SK-N-SH (cell line): ENCODE data around the gene CFAP299. TPM values are rescaled to one million over a fixed set of nuclear protein-coding genes. Genes with fewer than 3 reads are reported as not detected.

Experiments used
- CTCF ChIA-PET: fragments of 300-600, 350-600 bp; formaldehyde crosslinking; extraction: SDS; loops from one replicate; lab custom pipeline; 2021; lab: Yijun Ruan, JAX
- POLR2A ChIA-PET: fragments of 350-600 bp; sonication (Branson Sonifier 250); formaldehyde crosslinking; extraction: SDS; loops from one replicate; lab custom pipeline; 2020; ENCODE audit warnings: antibody characterized with exemption, inconsistent platforms; lab: Yijun Ruan, JAX
- DNase-seq: peaks from one replicate; pipeline ENCODE4 v3.0.0; 2012
- H2AFZ ChIP-seq: fragments of 200-600 bp; sonication (generic); 2 replicates; pipeline ENCODE4 v1.8.1; 2016; ENCODE audit warnings: antibody characterized with exemption, mild to moderate bottlenecking, low read depth
- H3F3A ChIP-seq: fragments of 200-600 bp; sonication (generic); replicated peaks from 2 replicates; pipeline ENCODE3; 2016; ENCODE audit warnings: antibody characterized with exemption, mild to moderate bottlenecking; ENCODE audit not compliant: insufficient read depth
- H3K27ac ChIP-seq, 2 experiments: fragments of 200-500 bp in 1 of 2; fragments of 200-600 bp in 1 of 2; sonication (Bioruptor generic) in 1 of 2; sonication (generic), shearing (Covaris generic) in 1 of 2; 2 replicates each; pipeline versions ENCODE4 v1.5.1 to v1.6.1; 2014 to 2016; ENCODE audit warnings: low read depth in 2 of 2, inconsistent platforms in 1 of 2, low read length in 1 of 2, mild to moderate bottlenecking in 1 of 2, mixed read lengths in 1 of 2
- H3K27me3 ChIP-seq: fragments of 200-600 bp; sonication (generic), shearing (Covaris generic); 2 replicates; pipeline ENCODE4 v1.6.1; 2016; ENCODE audit warnings: mixed run types; ENCODE audit not compliant: insufficient read depth
- H3K36me3 ChIP-seq, 2 experiments: fragments of 200-500 bp in 1 of 2; fragments of 200-600 bp in 1 of 2; sonication (Bioruptor generic) in 1 of 2; sonication (generic) in 1 of 2; replicated peaks in 1 of 2; 2 replicates each; pipeline versions ENCODE3 to v1.5.1; 2014 to 2016; ENCODE audit warnings: low read length in 1 of 2, mild to moderate bottlenecking in 1 of 2; ENCODE audit not compliant: insufficient read depth in 2 of 2, control insufficient read depth in 1 of 2
- H3K4me1 ChIP-seq, 2 experiments: fragments of 200-500 bp in 1 of 2; fragments of 200-600 bp in 1 of 2; sonication (Bioruptor generic) in 1 of 2; sonication (generic), shearing (Covaris generic) in 1 of 2; 2 replicates each; pipeline versions ENCODE4 v1.5.1 to v1.6.1; 2014 to 2016; ENCODE audit warnings: low read depth in 1 of 2, low read length in 1 of 2, mixed run types in 1 of 2; ENCODE audit not compliant: insufficient read depth in 2 of 2, control insufficient read depth in 1 of 2
- H3K4me2 ChIP-seq: fragments of 200-600 bp; sonication (generic), shearing (Covaris generic); 2 replicates; pipeline ENCODE4 v1.6.1; 2017; ENCODE audit warnings: mixed run types
- H3K4me3 ChIP-seq, 2 experiments: fragments of 200-500 bp in 1 of 2; fragments of 200-600 bp in 1 of 2; sonication (Bioruptor generic) in 1 of 2; sonication (generic), shearing (Covaris generic) in 1 of 2; 2 replicates each; pipeline versions ENCODE4 v1.5.1 to v1.8.1; 2014 to 2016; ENCODE audit warnings: low read depth in 2 of 2, inconsistent platforms in 1 of 2, low read length in 1 of 2, mild to moderate bottlenecking in 1 of 2, mixed read lengths in 1 of 2, moderate library complexity in 1 of 2
- H3K79me2 ChIP-seq: fragments of 200-600 bp; sonication (generic); 2 replicates; pipeline ENCODE4 v1.8.1; 2017; ENCODE audit warnings: mild to moderate bottlenecking; ENCODE audit not compliant: insufficient read depth
- H3K9ac ChIP-seq: fragments of 200-600 bp; sonication (generic); 2 replicates; pipeline ENCODE4 v1.6.1; 2017; ENCODE audit warnings: mixed run types
- H3K9me2 ChIP-seq: fragments of 200-600 bp; sonication (generic); 2 replicates; pipeline ENCODE4 v1.6.1; 2017; ENCODE audit warnings: mixed run types
- H3K9me3 ChIP-seq: fragments of 200-600 bp; sonication (generic); 2 replicates; pipeline ENCODE4 v1.6.1; 2017; ENCODE audit warnings: mixed run types, mild to moderate bottlenecking, moderate library complexity
- H4K20me1 ChIP-seq: fragments of 200-600 bp; sonication (generic); 2 replicates; pipeline ENCODE4 v1.6.1; 2017; ENCODE audit warnings: mild to moderate bottlenecking, mixed run types; ENCODE audit not compliant: insufficient read depth
- CHD2 ChIP-seq: fragments of 150-350 bp; IDR thresholded peaks from 2 replicates; pipeline ENCODE4 v1.6.1; 2018; ENCODE audit warnings: low read length; ENCODE audit not compliant: partially characterized antibody
- FOSL2 ChIP-seq: IDR thresholded peaks from 2 replicates; pipeline ENCODE4 v1.4.0; 2012; ENCODE audit warnings: low read depth, mild to moderate bottlenecking, moderate library complexity, borderline replicate concordance
- FOXJ3 ChIP-seq: sonication (generic); formaldehyde crosslinking; IDR thresholded peaks from 2 replicates; pipeline ENCODE4 v1.5.1; 2020; ENCODE audit warnings: mild to moderate bottlenecking, missing genetic modification reagents
- FOXM1 ChIP-seq: IDR thresholded peaks from 2 replicates; pipeline ENCODE4 v1.4.0; 2012; ENCODE audit warnings: low read depth, mild to moderate bottlenecking
- GABPA ChIP-seq: IDR thresholded peaks from 2 replicates; pipeline ENCODE4 v1.4.0; 2012; ENCODE audit warnings: low read depth, mild to moderate bottlenecking
- GATA2 ChIP-seq: sonication (generic); formaldehyde crosslinking; IDR thresholded peaks from 2 replicates; pipeline ENCODE4 v1.5.0; 2020; ENCODE audit warnings: mild to moderate bottlenecking, missing genetic modification reagents
- IRF3 ChIP-seq: fragments of 150-350 bp; IDR thresholded peaks from 2 replicates; pipeline ENCODE4 v1.6.1; 2016; ENCODE audit warnings: mild to moderate bottlenecking, low read depth, low read length
- JUND ChIP-seq: IDR thresholded peaks from 2 replicates; pipeline ENCODE4 v1.4.0; 2012
- MEF2A ChIP-seq: IDR thresholded peaks from 2 replicates; pipeline ENCODE4 v1.4.0; 2012; ENCODE audit warnings: low read depth, borderline replicate concordance
- RCOR1 ChIP-seq: fragments of 150-350 bp; IDR thresholded peaks from 2 replicates; pipeline ENCODE4 v1.6.1; 2017; ENCODE audit warnings: antibody characterized with exemption, low read length
- RFX5 ChIP-seq: IDR thresholded peaks from 2 replicates; pipeline ENCODE4 v1.6.1; 2012; ENCODE audit warnings: mild to moderate bottlenecking, improper control_type of control experiment, low read length
- SMC3 ChIP-seq: IDR thresholded peaks from 2 replicates; pipeline ENCODE4 v1.6.1; 2012; ENCODE audit warnings: low read depth, low read length, improper control_type of control experiment
- TCF12 ChIP-seq: IDR thresholded peaks from 2 replicates; pipeline ENCODE4 v1.4.0; 2012
- TEAD4 ChIP-seq: IDR thresholded peaks from 2 replicates; pipeline ENCODE4 v1.4.0; 2012; ENCODE audit warnings: mild to moderate bottlenecking, borderline replicate concordance; ENCODE audit not compliant: insufficient read depth
- USF2 ChIP-seq: fragments of 150-350 bp; IDR thresholded peaks from 2 replicates; pipeline ENCODE4 v1.6.1; 2017; ENCODE audit warnings: antibody characterized with exemption, low read length, low read depth, borderline replicate concordance
- YY1 ChIP-seq: IDR thresholded peaks from 2 replicates; pipeline ENCODE4 v1.4.0; 2012; ENCODE audit warnings: low read depth, mild to moderate bottlenecking
- WGBS: methylation state at CpG from one replicate; pipeline ENCODE4 v1.1.6; 2017; ENCODE audit warnings: low lambda C conversion rate; 5-methylcytosine and 5-hydroxymethylcytosine counted together
- polyA plus RNA-seq, 3 experiments: library from polyadenylated mRNA; depleted of rRNA; stranded (reverse); fragments of >200 nt; gene quantifications; 2 replicates each; pipeline ENCODE4 v1.2.3, GENCODE V29; 2012
- TF ChIP-seq, protein P1 (sequence below): IDR thresholded peaks from 2 replicates; pipeline ENCODE4; 2012
- TF ChIP-seq, protein P2 (sequence below): IDR thresholded peaks from 2 replicates; pipeline ENCODE4 v1.4.0; 2012; ENCODE audit warnings: low read depth, borderline replicate concordance

Gene CFAP299
- polyA plus RNA-seq, 1 of the 3 experiments (the other 2 are of a cell fraction), result 1.2 TPM

DNA sequence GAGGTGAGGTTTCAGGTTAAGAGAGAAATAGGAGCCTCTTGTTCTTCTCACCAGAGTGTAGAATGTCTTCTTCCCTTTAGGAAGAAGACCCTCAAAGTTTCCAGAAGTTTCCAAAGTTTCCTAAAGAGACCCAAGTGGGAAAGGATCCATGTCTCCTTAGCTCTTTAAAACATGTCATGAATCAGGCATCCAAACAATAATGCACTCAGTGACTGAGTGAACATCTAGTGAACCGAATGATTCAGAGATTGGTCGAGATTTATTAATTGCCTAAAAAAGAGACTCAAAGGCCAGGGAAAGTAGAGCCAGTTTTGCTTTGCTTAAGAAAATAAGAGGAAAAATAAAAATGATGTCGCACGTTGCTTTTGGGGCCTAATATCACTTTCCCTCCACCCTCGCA, 39.7 kb upstream of the CFAP299 start:
- 84% methylated on average over 5 of the region's 5 CpGs for WGBS
- no peak for DNase-seq
- no peak overlapping the region for H3K4me3 ChIP-seq
- H3K79me2 ChIP-seq, result peaks cover 24% of the 10 kb centered on the region
- H3K4me1 ChIP-seq, result peaks cover 0 to 7% of the 10 kb centered on the region in 2 experiments; a peak in 1 of 4 replicates
- H3K27me3 ChIP-seq, result no peaks in the 10 kb centered on the region
- H3F3A ChIP-seq, result peaks cover 59% of the 10 kb centered on the region
- no peaks in the 10 kb centered on the region for H4K20me1 ChIP-seq
- no peak overlapping the region for H2AFZ ChIP-seq
- H3K27ac ChIP-seq, result peak overlapping the region in 1 of 2 experiments; percentile 56; a peak in 2 of 4 replicates
- POLR2A ChIA-PET, result no interaction called here
- CTCF ChIA-PET, result no interaction called here
- no peaks in the 10 kb centered on the region for H3K9me3 ChIP-seq
- H3K9ac ChIP-seq, result no peak overlapping the region
- H3K9me2 ChIP-seq, result no peaks in the 10 kb centered on the region
- H3K4me2 ChIP-seq, result no peak overlapping the region
- no peak for TF ChIP-seq TEAD4
- H3K36me3 ChIP-seq, result peaks cover 15 to 34% of the 10 kb centered on the region in 2 experiments

DNA sequence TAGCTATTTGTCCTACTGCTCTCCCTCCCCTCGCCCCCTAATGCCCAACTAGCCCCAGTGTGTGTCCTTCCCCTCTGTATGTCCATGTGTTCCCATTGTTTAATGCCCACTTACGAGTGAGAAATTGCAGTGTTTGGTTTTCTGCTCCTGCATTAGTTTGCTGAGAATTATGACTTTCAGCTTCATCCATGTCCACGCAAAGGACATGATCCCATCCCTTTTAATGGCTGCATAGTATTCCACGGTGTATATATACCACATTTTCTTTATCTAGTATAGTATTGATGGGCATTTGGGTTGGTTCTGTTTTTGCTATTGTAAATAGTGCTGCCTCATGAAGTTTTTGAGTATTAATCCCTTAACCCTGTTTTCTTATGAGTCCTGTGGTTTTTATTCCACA, 33.6 kb upstream of the CFAP299 start:
- Histone ChIP-seq H3K9me2 (no peaks in the 10 kb centered on the region), H3K4me1 (peaks cover 0 to 9% of the 10 kb centered on the region in 2 experiments; a peak in 3 of 4 replicates), H3F3A (peaks cover 47% of the 10 kb centered on the region), H2AFZ (no peak overlapping the region), H3K4me2 (no peak overlapping the region), H3K9me3 (no peaks in the 10 kb centered on the region), H3K4me3 (no peak overlapping the region), H3K79me2 (no peaks in the 10 kb centered on the region; the same call in none of the 2 replicates), H3K36me3 (peaks cover 0 to 15% of the 10 kb centered on the region in 2 experiments), H4K20me1 (no peaks in the 10 kb centered on the region), H3K27ac (no peak overlapping the region), H3K9ac (no peak overlapping the region), H3K27me3 (no peaks in the 10 kb centered on the region)
- DNase-seq, result no peak
- ChIA-PET CTCF (no interaction called here), POLR2A (no interaction called here)
- no peak for TF ChIP-seq FOSL2
- no peak for TF ChIP-seq CHD2
- no peak for TF ChIP-seq RFX5
- no peak for TF ChIP-seq YY1
- TF ChIP-seq GABPA, result no peak
- TF ChIP-seq, protein P1, sequence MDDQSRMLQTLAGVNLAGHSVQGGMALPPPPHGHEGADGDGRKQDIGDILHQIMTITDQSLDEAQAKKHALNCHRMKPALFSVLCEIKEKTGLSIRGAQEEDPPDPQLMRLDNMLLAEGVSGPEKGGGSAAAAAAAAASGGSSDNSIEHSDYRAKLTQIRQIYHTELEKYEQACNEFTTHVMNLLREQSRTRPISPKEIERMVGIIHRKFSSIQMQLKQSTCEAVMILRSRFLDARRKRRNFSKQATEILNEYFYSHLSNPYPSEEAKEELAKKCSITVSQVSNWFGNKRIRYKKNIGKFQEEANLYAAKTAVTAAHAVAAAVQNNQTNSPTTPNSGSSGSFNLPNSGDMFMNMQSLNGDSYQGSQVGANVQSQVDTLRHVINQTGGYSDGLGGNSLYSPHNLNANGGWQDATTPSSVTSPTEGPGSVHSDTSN, result no peak
- TF ChIP-seq, protein P2, sequence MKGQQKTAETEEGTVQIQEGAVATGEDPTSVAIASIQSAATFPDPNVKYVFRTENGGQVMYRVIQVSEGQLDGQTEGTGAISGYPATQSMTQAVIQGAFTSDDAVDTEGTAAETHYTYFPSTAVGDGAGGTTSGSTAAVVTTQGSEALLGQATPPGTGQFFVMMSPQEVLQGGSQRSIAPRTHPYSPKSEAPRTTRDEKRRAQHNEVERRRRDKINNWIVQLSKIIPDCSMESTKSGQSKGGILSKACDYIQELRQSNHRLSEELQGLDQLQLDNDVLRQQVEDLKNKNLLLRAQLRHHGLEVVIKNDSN, result no peak
- TF ChIP-seq FOXM1, result no peak
- no peak for TF ChIP-seq JUND
- TF ChIP-seq TCF12, result no peak
- no peak for TF ChIP-seq GATA2 (CRISPR knock-in tag)
- no peak for TF ChIP-seq FOXJ3 (CRISPR knock-in tag)
- no peak for TF ChIP-seq SMC3
- no peak for TF ChIP-seq RCOR1
- no peak for TF ChIP-seq MEF2A
- no peak for TF ChIP-seq USF2
- TF ChIP-seq IRF3, result no peak
- 59% methylated on average over 4 of the region's 4 CpGs for WGBS
